PC-3 (cell line): ENCODE results near the gene NRARP.

ENCODE experiments used
- EZH2 ChIP-seq: fragments of 300-600 bp; sonication (generic); IDR thresholded peaks from one replicate; pipeline ENCODE4 v1.6.1; 2017; ENCODE audit warnings: antibody characterized with exemption, mild to moderate bottlenecking, low read length; ENCODE audit not compliant: unreplicated experiment
- EZH2phosphoT487 ChIP-seq: fragments of 300-600 bp; sonication (generic); IDR thresholded peaks from 2 replicates; pipeline ENCODE4 v1.6.1; 2018; ENCODE audit warnings: mild to moderate bottlenecking, antibody characterized with exemption, low read length, borderline replicate concordance
- TF ChIP-seq, protein P1 (sequence below): fragments of 300-600 bp; sonication (generic); conservative IDR thresholded peaks from 2 replicates; pipeline ENCODE4 v1.5.1; 2017; ENCODE audit warnings: antibody characterized with exemption, low read depth, mild to moderate bottlenecking, low read length

GRCh38 chr9:137301081-137301947, 757 bp downstream of the NRARP start:
- TF ChIP-seq, protein P1, sequence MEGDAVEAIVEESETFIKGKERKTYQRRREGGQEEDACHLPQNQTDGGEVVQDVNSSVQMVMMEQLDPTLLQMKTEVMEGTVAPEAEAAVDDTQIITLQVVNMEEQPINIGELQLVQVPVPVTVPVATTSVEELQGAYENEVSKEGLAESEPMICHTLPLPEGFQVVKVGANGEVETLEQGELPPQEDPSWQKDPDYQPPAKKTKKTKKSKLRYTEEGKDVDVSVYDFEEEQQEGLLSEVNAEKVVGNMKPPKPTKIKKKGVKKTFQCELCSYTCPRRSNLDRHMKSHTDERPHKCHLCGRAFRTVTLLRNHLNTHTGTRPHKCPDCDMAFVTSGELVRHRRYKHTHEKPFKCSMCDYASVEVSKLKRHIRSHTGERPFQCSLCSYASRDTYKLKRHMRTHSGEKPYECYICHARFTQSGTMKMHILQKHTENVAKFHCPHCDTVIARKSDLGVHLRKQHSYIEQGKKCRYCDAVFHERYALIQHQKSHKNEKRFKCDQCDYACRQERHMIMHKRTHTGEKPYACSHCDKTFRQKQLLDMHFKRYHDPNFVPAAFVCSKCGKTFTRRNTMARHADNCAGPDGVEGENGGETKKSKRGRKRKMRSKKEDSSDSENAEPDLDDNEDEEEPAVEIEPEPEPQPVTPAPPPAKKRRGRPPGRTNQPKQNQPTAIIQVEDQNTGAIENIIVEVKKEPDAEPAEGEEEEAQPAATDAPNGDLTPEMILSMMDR, result no peak
- TF ChIP-seq EZH2phosphoT487 (no peak), EZH2 (no peak)
